WI38 (cell line): Measurements from ENCODE around the gene TNIP2.

ENCODE experiments used
- H3K4me3 ChIP-seq: 2 replicates; pipeline ENCODE4 v1.5.1; 2011; ENCODE audit warnings: low read depth, mild to moderate bottlenecking, control low read depth, low read length
- CTCF ChIP-seq: IDR thresholded peaks from 2 replicates; pipeline ENCODE4 v1.5.1; 2012; ENCODE audit warnings: low read depth, mild to moderate bottlenecking, control low read depth, low read length

Gene TNIP2

GRCh38 chr4:2755821-2756690, at the start of gene TNIP2:
Gene TNIP2, minus strand, starts transcription at chr4:2756336. Its CDS starts 47 bp downstream, at chr4:2756289.
- H3K4me3 ChIP-seq, result peak within 1 kb of the TSS; percentile 74
- 0 out of 2 replicates have a peak, but pooled peaks have one; percentile 10 for TF ChIP-seq CTCF

GRCh38 chr4:2804973-2805501, 48.9 kb upstream of the TNIP2 start:
- H3K4me3 ChIP-seq, result no peak overlapping the region
- no peak for TF ChIP-seq CTCF

- no peak overlapping the region for H3K4me3 ChIP-seq
- TF ChIP-seq CTCF, result no peak
Observed at GRCh38 chr4:2804449-2804972, 48.4 kb upstream of the TNIP2 start.

GRCh38 chr4:2803624-2804448, 47.7 kb upstream of the TNIP2 start:
- no peak for TF ChIP-seq CTCF
- H3K4me3 ChIP-seq, result no peak overlapping the region

- TF ChIP-seq CTCF, result no peak
- no peak overlapping the region for H3K4me3 ChIP-seq
Observed at GRCh38 chr4:2802618-2803531, 46.7 kb upstream of the TNIP2 start.

- no peak for TF ChIP-seq CTCF
- H3K4me3 ChIP-seq, result no peak overlapping the region
Observed at GRCh38 chr4:2800691-2801596, 44.8 kb upstream of the TNIP2 start.
